Activated T-cell treated with anti-CD3 and anti-CD28 coated beads for 1 hour (primary cell): ENCODE data around the gene BTBD6.
"Not testable (repeated sequence)": the region's sequence is repeated elsewhere in the genome, so short reads cannot be mapped to it uniquely, and the experiment has no call there.

Experiments used
- DNase-seq: peaks from one replicate; pipeline ENCODE4 v3.0.0-alpha.2; 2020; ENCODE audit warnings: low read depth

BTBD6 gene

DNA sequence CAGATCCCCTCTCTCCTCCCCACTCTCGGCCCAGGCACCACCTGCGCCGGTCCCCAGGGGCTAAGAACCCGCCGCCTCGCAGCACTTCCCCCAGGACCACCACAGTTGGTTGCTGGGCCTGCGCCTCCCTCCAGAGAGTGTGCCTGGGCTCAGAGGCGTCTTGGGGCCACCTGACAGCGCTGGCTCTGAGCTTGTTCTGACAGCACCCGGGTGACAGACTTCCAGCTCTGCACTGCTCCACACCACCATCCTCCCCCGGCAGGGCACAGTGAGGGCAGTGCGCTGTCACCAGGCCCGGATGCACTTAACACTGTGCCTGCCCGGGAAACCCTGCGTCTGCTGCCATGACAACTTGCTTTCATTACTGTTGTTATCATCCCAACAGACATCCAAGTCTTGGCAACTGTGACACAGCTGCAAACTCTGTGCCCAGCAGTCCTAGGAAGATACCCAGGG, 45.8 kb downstream of the BTBD6 start:
- DNase-seq: peak; percentile 51

DNA sequence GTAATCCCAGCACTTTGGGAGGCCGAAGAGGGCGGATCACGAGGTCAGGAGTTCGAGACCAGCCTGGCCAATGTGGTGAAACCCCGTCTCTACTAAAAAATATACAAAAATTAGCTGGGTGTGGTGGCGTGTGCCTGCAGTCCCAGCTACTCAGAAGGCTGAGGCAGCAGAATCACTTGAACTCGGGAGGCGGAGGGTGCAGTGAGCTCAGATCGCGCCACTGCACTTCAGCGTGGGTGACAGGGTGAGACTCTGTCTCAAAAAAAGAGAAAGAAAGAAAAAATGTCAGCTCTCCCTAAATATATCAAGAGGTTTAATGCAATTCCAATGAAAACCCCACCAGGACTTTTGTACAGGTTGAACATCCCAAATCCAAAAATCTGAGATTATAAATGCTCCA, 49.0 kb downstream of the BTBD6 start:
- DNase-seq: not testable (repeated sequence)

DNA sequence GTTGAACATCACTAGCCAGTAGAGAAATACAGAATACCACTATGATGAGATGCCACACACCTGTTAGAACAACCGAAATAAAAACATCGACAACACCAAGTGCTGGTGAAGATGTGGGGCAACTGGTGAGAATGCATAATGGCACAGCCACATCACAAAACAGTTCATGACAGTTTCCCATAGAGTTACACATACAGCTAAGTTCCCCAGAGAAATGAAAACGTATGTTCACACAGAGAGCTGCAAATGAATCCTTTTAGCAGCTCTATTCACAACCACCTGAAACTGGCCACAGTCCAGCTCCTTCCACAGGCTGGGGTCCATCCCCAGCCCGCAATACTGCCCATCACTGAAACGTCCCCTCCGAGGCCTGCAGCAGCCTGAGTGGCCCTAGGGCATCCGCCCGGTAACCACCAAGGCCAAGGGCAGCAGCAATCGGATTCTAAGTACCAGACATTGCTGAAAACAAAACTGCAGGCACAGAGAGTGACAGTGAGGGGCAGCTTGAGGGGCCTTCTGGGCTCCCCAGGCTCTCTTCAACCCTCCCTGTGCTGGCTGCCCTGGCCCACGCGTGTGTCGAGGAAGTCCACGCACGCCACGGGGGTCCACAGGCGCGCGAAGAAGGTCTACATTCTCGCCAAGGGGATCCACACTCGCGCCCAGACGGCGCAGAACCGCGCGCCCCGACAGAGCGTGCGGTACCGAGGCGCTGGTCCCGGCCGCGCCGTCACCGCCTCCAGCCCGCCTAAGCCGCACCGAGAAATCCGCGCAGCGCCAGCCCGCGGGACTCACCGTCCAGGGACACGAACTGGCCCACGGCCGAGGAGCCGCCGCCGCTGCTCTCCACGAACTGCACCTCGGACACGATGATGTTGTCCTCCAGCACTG, 51.6 kb downstream of the BTBD6 start:
- no peak for DNase-seq
